Measurements from ENCODE around the gene ITGB8. TPM values are rescaled to one million over a fixed set of nuclear protein-coding genes. Genes with fewer than 3 reads are reported as not detected.

ITGB8 gene
- total and polyA plus RNA-seq, 9 of the 15 experiments (the other 6 are each of a cell fraction or from before 2014, with no cell fraction given) = under 0.01 to 0.03 (median 0.02) TPM; not detected in 6

GRCh38 chr7:20299145-20299544 lies 31.6 kb upstream of the ITGB8 start (continued):
- TF ChIP-seq ZNF609 (CRISPR knock-in tag; IDR thresholded peaks at IDR 0.05; ENCODE audit: borderline replicate concordance) = no peak
- TF ChIP-seq SMARCC2 (IDR thresholded peaks at IDR 0.05; ENCODE audit: low read depth) = no peak
- TF ChIP-seq TRIM28 (IDR thresholded peaks at IDR 0.05) = no peak
- TF ChIP-seq CHD7 (IDR thresholded peaks at IDR 0.05; ENCODE audit: low read depth, low read length) = no peak
- no peak for TF ChIP-seq HDAC2 (IDR thresholded peaks at IDR 0.05)
- TF ChIP-seq MIER1 (IDR thresholded peaks at IDR 0.05; ENCODE audit: low read depth) = no peak
